Measurements from ENCODE around the gene CKB. TPM values are rescaled to one million over a fixed set of nuclear protein-coding genes. Genes with fewer than 3 reads are reported as not detected.

CKB gene

GRCh38 chr14:103476065-103476464 lies 46.6 kb downstream of the CKB start:
- Histone ChIP-seq H3K79me1 (ENCODE audit: low read length) (no peaks in the 10 kb centered on the region), H3K36me3 (ENCODE audit: control insufficient read depth, insufficient read depth, low read length) (peaks cover 8% of the 10 kb centered on the region), H3K4me2 (ENCODE audit: low read length) (no peak overlapping the region), H2AK5ac (ENCODE audit: low read length) (no peak overlapping the region), H3K9ac (ENCODE audit: low read length) (no peak overlapping the region), H3K4me3 (ENCODE audit: low read length) (no peak overlapping the region), H4K5ac (ENCODE audit: low read length) (no peak overlapping the region), H4K8ac (ENCODE audit: low read depth, low read length) (no peak overlapping the region), H3K23ac (ENCODE audit: low read length) (no peak overlapping the region), H3K27me3 (ENCODE audit: insufficient read depth, low read length, poor library complexity) (no peaks in the 10 kb centered on the region), H2BK15ac (replicated peaks; ENCODE audit: low read depth) (no peak overlapping the region), H2BK5ac (ENCODE audit: low read length) (no peak overlapping the region), H3K4ac (ENCODE audit: low read depth, low read length) (no peak overlapping the region), H3K79me2 (ENCODE audit: control insufficient read depth, insufficient read depth, low read length) (no peaks in the 10 kb centered on the region), H2BK120ac (ENCODE audit: low read depth, low read length) (no peak overlapping the region), H3K27ac (ENCODE audit: low read depth, low read length) (no peak overlapping the region), H3K18ac (ENCODE audit: low read length) (no peak overlapping the region), H3K4me1 (ENCODE audit: control insufficient read depth, low read depth, low read length) (no peaks in the 10 kb centered on the region), H3K56ac (ENCODE audit: low read length) (no peak overlapping the region)
- DNase-seq, result no peak
- no CpG with 5 or more reads among the region's 3 CpGs for WGBS (ENCODE audit: extremely low coverage, insufficient coverage, low lambda C conversion rate)

- Histone ChIP-seq H3K36me3 (ENCODE audit: control insufficient read depth, insufficient read depth, low read length) (peaks cover 9% of the 10 kb centered on the region), H3K27me3 (ENCODE audit: insufficient read depth, low read length, poor library complexity) (no peaks in the 10 kb centered on the region), H3K4ac (ENCODE audit: low read depth, low read length) (no peak overlapping the region), H3K4me1 (ENCODE audit: control insufficient read depth, low read depth, low read length) (no peaks in the 10 kb centered on the region), H2BK5ac (ENCODE audit: low read length) (no peak overlapping the region), H2AK5ac (ENCODE audit: low read length) (no peak overlapping the region), H3K4me2 (ENCODE audit: low read length) (no peak overlapping the region), H4K5ac (ENCODE audit: low read length) (no peak overlapping the region), H3K79me1 (ENCODE audit: low read length) (no peaks in the 10 kb centered on the region), H2BK120ac (ENCODE audit: low read depth, low read length) (no peak overlapping the region), H3K23ac (ENCODE audit: low read length) (no peak overlapping the region), H4K8ac (ENCODE audit: low read depth, low read length) (no peak overlapping the region), H3K9ac (ENCODE audit: low read length) (no peak overlapping the region), H3K18ac (ENCODE audit: low read length) (no peak overlapping the region), H3K79me2 (ENCODE audit: control insufficient read depth, insufficient read depth, low read length) (no peaks in the 10 kb centered on the region), H3K27ac (ENCODE audit: low read depth, low read length) (no peak overlapping the region), H2BK15ac (replicated peaks; ENCODE audit: low read depth) (no peak overlapping the region), H3K4me3 (ENCODE audit: low read length) (no peak overlapping the region), H3K56ac (ENCODE audit: low read length) (no peak overlapping the region)
- WGBS (ENCODE audit: extremely low coverage, insufficient coverage, low lambda C conversion rate), result no CpG with 5 or more reads among the region's 5 CpGs
- DNase-seq, result no peak
Measured at GRCh38 chr14:103474893-103475292, 47.7 kb downstream of the CKB start.

- Histone ChIP-seq H3K4me1 (ENCODE audit: control insufficient read depth, low read depth, low read length) (no peaks in the 10 kb centered on the region), H3K9ac (ENCODE audit: low read length) (no peak overlapping the region), H4K8ac (ENCODE audit: low read depth, low read length) (no peak overlapping the region), H3K18ac (ENCODE audit: low read length) (no peak overlapping the region), H2BK5ac (ENCODE audit: low read length) (no peak overlapping the region), H4K5ac (ENCODE audit: low read length) (no peak overlapping the region), H2BK120ac (ENCODE audit: low read depth, low read length) (no peak overlapping the region), H3K4me2 (ENCODE audit: low read length) (no peak overlapping the region), H3K79me1 (ENCODE audit: low read length) (no peaks in the 10 kb centered on the region), H2AK5ac (ENCODE audit: low read length) (no peak overlapping the region), H3K79me2 (ENCODE audit: control insufficient read depth, insufficient read depth, low read length) (no peaks in the 10 kb centered on the region), H2BK15ac (replicated peaks; ENCODE audit: low read depth) (no peak overlapping the region), H3K27me3 (ENCODE audit: insufficient read depth, low read length, poor library complexity) (no peaks in the 10 kb centered on the region), H3K4ac (ENCODE audit: low read depth, low read length) (no peak overlapping the region), H3K27ac (ENCODE audit: low read depth, low read length) (no peak overlapping the region), H3K56ac (ENCODE audit: low read length) (no peak overlapping the region), H3K23ac (ENCODE audit: low read length) (no peak overlapping the region), H3K36me3 (ENCODE audit: control insufficient read depth, insufficient read depth, low read length) (peaks cover 10% of the 10 kb centered on the region), H3K4me3 (ENCODE audit: low read length) (no peak overlapping the region)
- DNase-seq, result no peak
- WGBS (ENCODE audit: extremely low coverage, insufficient coverage, low lambda C conversion rate), result no CpG with 5 or more reads among the region's 5 CpGs
Measured at GRCh38 chr14:103472939-103473338, 49.7 kb downstream of the CKB start.

Small RNA genes within 50 kb of the gene (small RNA-seq; reads per million reads assigned to genes)
- gene RNU4-68P (ENCODE audit: insufficient read depth), result not detected
- not detected for gene RNU7-160P (ENCODE audit: insufficient read depth)
